HepG2 (cell line): Measurements from ENCODE around the gene C20orf96. TPM values are rescaled to one million over a fixed set of nuclear protein-coding genes. Genes with fewer than 3 reads are reported as not detected.

Experiments
- ETV6 ChIP-seq: sonication (generic); formaldehyde crosslinking; conservative IDR thresholded peaks from 2 replicates; pipeline ENCODE4 v1.4.0; 2020; ENCODE audit warnings: missing genetic modification reagents
- IRF2 ChIP-seq: IDR thresholded peaks from 2 replicates; pipeline ENCODE4 v1.6.1; 2018; ENCODE audit warnings: missing genetic modification reagents, missing compliant biosample characterization
- KDM2A ChIP-seq: sonication (generic); formaldehyde crosslinking; IDR thresholded peaks from 2 replicates; pipeline ENCODE4 v1.4.0; 2020; ENCODE audit warnings: low read depth, missing genetic modification reagents, borderline replicate concordance
- KLF13 ChIP-seq: sonication (generic); formaldehyde crosslinking; IDR thresholded peaks from 2 replicates; pipeline ENCODE4 v1.4.0; 2020; ENCODE audit warnings: mild to moderate bottlenecking, missing genetic modification reagents
- NFIC ChIP-seq: IDR thresholded peaks from 2 replicates; pipeline ENCODE4 v1.6.1; 2012; ENCODE audit warnings: mild to moderate bottlenecking, low read length, inconsistent platforms
- NFKBIZ ChIP-seq: IDR thresholded peaks from 2 replicates; pipeline ENCODE4 v1.6.1; 2018; ENCODE audit warnings: missing genetic modification reagents, missing compliant biosample characterization
- STAT5B ChIP-seq: sonication (generic); formaldehyde crosslinking; IDR thresholded peaks from 2 replicates; pipeline ENCODE4 v1.4.0; 2020; ENCODE audit warnings: missing genetic modification reagents
- ZNF350 ChIP-seq: sonication (generic); formaldehyde crosslinking; IDR thresholded peaks from 2 replicates; pipeline ENCODE4 v1.4.0; 2020; ENCODE audit warnings: mild to moderate bottlenecking, low read depth, missing genetic modification reagents, borderline replicate concordance
- ZNF629 ChIP-seq: sonication (generic); formaldehyde crosslinking; conservative IDR thresholded peaks from 2 replicates; pipeline ENCODE4 v1.5.0; 2020; ENCODE audit warnings: missing genetic modification reagents
- ZNF780A ChIP-seq: sonication (generic); formaldehyde crosslinking; IDR thresholded peaks from 2 replicates; pipeline ENCODE4 v1.8.0; 2022; ENCODE audit warnings: mild to moderate bottlenecking, missing genetic modification reagents, moderate library complexity
- polyA plus RNA-seq, 8 experiments: library from polyadenylated mRNA; depleted of rRNA in 3 of 8; stranded (reverse) in 7 of 8; unstranded in 1 of 8; fragments of >200 nt; fragmentation: Illumina TruSeq in 4 of 8; extraction: Trizol in 4 of 8; gene quantifications; 2 replicates each; pipeline versions ENCODE4 v1.2.1 to v1.2.3, GENCODE V29; 2011 to 2016; ENCODE audit warnings: low read depth in 4 of 8, missing spikeins in 1 of 8, mixed read lengths in 1 of 8; ENCODE audit not compliant: insufficient read depth in 1 of 8
- total RNA-seq, 5 experiments: library from RNA; depleted of rRNA; stranded (reverse); fragments of >200 nt; fragmentation: Illumina TruSeq; extraction: Trizol; gene quantifications; 2 replicates each; pipeline ENCODE4 v1.2.3, GENCODE V29; 2016; ENCODE audit warnings: low read depth in 1 of 5
- TF ChIP-seq, protein P1 (sequence below): sonication (generic); formaldehyde crosslinking; IDR thresholded peaks from 2 replicates; pipeline ENCODE4 v1.9.0; 2021; ENCODE audit warnings: missing genetic modification reagents, mild to moderate bottlenecking, borderline replicate concordance
- TF ChIP-seq, protein P2 (sequence below): sonication (generic); formaldehyde crosslinking; IDR thresholded peaks from 2 replicates; pipeline ENCODE4 v1.4.0; 2020; ENCODE audit warnings: mild to moderate bottlenecking, missing genetic modification reagents
- TF ChIP-seq, protein P3 (sequence below): IDR thresholded peaks from 2 replicates; pipeline ENCODE4 v1.6.1; 2012; ENCODE audit warnings: inconsistent platforms
- TF ChIP-seq, protein P4 (sequence below): sonication (generic); formaldehyde crosslinking; IDR thresholded peaks from 2 replicates; pipeline ENCODE4 v1.4.0; 2020; ENCODE audit warnings: missing genetic modification reagents, mild to moderate bottlenecking, borderline replicate concordance
- TF ChIP-seq, protein P5 (sequence below): sonication (generic); formaldehyde crosslinking; IDR thresholded peaks from 2 replicates; pipeline ENCODE4 v1.5.0; 2020; ENCODE audit warnings: mild to moderate bottlenecking, missing genetic modification reagents

The C20orf96 gene
- total and polyA plus RNA-seq, 2 of the 13 experiments (the other 11 are each of a cell fraction or from before 2014, with no cell fraction given): 3.8 to 20.6 TPM

DNA sequence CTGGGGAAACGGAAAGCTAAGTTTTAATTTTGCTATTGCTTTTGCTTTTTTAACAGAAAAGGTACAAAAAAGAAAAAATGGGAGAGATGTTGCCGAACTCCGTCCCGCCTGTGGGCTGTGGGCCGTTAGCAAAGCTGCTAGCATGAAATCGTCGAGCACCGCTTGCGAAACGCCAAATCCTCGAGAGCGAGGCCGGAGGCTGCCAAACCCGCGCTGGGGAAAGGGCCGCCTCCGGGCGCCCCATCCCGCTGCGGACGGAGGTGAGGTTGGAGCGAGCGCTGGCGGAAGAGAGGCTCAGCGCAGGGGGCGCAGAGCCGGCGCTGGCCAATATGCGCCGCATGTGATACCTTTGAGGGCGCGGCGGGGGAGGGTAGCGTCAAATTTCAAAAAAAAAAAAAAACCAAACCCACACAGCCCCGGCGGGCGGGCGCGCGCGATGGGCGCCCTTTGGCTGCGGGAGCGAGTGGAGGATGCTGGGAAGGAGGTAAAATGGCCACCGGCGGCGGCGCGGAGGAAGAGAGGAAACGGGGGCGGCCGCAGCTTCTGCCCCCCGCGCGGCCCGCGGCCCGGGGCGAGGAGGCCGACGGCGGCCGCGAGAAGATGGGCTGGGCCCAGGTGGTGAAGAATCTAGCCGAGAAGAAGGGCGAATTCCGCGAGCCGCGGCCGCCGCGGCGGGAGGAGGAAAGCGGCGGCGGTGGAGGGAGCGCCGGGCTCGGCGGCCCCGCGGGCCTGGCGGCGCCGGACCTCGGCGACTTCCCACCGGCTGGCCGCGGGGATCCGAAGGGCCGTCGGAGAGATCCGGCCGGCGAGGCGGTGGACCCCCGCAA is 6.8 kb upstream of the C20orf96 start, which contains the start of gene ZCCHC3 (continued):
- TF ChIP-seq ZNF780A (CRISPR knock-in tag) (peak; percentile 94; the same call in 1 of the 2 replicates), KLF13 (CRISPR knock-in tag) (no peak; the same call in 1 of the 2 replicates), NFIC (no peak), IRF2 (CRISPR knock-in tag) (peak; percentile 97), ZNF629 (CRISPR knock-in tag) (peak; percentile 65), KDM2A (CRISPR knock-in tag) (peak; percentile 98), ZNF350 (peak; percentile 100), NFKBIZ (CRISPR knock-in tag) (peak; percentile 98), ETV6 (CRISPR knock-in tag) (peak; percentile 94), STAT5B (CRISPR knock-in tag) (peak; percentile 79; the same call in 1 of the 2 replicates)
- TF ChIP-seq, protein P1, sequence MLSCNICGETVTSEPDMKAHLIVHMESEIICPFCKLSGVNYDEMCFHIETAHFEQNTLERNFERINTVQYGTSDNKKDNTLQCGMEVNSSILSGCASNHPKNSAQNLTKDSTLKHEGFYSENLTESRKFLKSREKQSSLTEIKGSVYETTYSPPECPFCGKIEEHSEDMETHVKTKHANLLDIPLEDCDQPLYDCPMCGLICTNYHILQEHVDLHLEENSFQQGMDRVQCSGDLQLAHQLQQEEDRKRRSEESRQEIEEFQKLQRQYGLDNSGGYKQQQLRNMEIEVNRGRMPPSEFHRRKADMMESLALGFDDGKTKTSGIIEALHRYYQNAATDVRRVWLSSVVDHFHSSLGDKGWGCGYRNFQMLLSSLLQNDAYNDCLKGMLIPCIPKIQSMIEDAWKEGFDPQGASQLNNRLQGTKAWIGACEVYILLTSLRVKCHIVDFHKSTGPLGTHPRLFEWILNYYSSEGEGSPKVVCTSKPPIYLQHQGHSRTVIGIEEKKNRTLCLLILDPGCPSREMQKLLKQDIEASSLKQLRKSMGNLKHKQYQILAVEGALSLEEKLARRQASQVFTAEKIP: no peak
- TF ChIP-seq, protein P2, sequence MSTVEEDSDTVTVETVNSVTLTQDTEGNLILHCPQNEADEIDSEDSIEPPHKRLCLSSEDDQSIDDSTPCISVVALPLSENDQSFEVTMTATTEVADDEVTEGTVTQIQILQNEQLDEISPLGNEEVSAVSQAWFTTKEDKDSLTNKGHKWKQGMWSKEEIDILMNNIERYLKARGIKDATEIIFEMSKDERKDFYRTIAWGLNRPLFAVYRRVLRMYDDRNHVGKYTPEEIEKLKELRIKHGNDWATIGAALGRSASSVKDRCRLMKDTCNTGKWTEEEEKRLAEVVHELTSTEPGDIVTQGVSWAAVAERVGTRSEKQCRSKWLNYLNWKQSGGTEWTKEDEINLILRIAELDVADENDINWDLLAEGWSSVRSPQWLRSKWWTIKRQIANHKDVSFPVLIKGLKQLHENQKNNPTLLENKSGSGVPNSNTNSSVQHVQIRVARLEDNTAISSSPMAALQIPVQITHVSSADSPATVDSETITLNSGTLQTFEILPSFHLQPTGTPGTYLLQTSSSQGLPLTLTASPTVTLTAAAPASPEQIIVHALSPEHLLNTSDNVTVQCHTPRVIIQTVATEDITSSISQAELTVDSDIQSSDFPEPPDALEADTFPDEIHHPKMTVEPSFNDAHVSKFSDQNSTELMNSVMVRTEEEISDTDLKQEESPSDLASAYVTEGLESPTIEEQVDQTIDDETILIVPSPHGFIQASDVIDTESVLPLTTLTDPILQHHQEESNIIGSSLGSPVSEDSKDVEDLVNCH (CRISPR knock-in tag): peak; percentile 74; the same call in 1 of the 2 replicates
- TF ChIP-seq, protein P3, sequence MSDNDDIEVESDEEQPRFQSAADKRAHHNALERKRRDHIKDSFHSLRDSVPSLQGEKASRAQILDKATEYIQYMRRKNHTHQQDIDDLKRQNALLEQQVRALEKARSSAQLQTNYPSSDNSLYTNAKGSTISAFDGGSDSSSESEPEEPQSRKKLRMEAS: peak; percentile 98
- TF ChIP-seq, protein P4, sequence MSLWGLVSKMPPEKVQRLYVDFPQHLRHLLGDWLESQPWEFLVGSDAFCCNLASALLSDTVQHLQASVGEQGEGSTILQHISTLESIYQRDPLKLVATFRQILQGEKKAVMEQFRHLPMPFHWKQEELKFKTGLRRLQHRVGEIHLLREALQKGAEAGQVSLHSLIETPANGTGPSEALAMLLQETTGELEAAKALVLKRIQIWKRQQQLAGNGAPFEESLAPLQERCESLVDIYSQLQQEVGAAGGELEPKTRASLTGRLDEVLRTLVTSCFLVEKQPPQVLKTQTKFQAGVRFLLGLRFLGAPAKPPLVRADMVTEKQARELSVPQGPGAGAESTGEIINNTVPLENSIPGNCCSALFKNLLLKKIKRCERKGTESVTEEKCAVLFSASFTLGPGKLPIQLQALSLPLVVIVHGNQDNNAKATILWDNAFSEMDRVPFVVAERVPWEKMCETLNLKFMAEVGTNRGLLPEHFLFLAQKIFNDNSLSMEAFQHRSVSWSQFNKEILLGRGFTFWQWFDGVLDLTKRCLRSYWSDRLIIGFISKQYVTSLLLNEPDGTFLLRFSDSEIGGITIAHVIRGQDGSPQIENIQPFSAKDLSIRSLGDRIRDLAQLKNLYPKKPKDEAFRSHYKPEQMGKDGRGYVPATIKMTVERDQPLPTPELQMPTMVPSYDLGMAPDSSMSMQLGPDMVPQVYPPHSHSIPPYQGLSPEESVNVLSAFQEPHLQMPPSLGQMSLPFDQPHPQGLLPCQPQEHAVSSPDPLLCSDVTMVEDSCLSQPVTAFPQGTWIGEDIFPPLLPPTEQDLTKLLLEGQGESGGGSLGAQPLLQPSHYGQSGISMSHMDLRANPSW (CRISPR knock-in tag): peak; percentile 96
- TF ChIP-seq, protein P5, sequence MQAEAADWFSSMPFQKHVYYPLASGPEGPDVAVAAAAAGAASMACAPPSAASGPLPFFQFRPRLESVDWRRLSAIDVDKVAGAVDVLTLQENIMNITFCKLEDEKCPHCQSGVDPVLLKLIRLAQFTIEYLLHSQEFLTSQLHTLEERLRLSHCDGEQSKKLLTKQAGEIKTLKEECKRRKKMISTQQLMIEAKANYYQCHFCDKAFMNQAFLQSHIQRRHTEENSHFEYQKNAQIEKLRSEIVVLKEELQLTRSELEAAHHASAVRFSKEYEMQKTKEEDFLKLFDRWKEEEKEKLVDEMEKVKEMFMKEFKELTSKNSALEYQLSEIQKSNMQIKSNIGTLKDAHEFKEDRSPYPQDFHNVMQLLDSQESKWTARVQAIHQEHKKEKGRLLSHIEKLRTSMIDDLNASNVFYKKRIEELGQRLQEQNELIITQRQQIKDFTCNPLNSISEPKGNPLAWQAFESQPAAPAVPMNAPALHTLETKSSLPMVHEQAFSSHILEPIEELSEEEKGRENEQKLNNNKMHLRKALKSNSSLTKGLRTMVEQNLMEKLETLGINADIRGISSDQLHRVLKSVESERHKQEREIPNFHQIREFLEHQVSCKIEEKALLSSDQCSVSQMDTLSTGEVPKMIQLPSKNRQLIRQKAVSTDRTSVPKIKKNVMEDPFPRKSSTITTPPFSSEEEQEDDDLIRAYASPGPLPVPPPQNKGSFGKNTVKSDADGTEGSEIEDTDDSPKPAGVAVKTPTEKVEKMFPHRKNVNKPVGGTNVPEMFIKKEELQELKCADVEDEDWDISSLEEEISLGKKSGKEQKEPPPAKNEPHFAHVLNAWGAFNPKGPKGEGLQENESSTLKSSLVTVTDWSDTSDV (CRISPR knock-in tag): peak; percentile 97
